CD4-positive, alpha-beta T cell (primary cell): ENCODE data around the gene PTBP3. TPM values are rescaled to one million over a fixed set of nuclear protein-coding genes. Genes with fewer than 3 reads are reported as not detected.

Experiments
- ATAC-seq: fragments of 200-7000 bp; cut with Tn5 transposase; one replicate; pipeline ENCODE4 v1.10.0; 2022; ENCODE audit warnings: mild to moderate bottlenecking; ENCODE audit not compliant: poor library complexity
- CTCF ChIA-PET: fragments of 350-600 bp; sonication (Branson Sonifier 250); formaldehyde crosslinking; loops from one replicate; lab custom pipeline; 2021; ENCODE audit warnings: antibody characterized with exemption, inconsistent platforms; lab: Charles Lee
- POLR2A ChIA-PET: fragments of 350-600 bp; sonication (Branson Sonifier 250); formaldehyde crosslinking; loops from one replicate; lab custom pipeline; 2021; ENCODE audit warnings: antibody characterized with exemption, inconsistent platforms; lab: Charles Lee
- DNase-seq, 14 experiments: peaks; one replicate each; pipeline ENCODE4 v3.0.0-alpha.2; 2013 to 2020; ENCODE audit warnings: mixed read lengths in 2 of 14
- H3K27ac ChIP-seq, 2 donors: one replicate each; pipeline versions ENCODE4 v1.5.1 to v1.7.0; 2013; ENCODE audit warnings: low read length in 2 of 2, low read depth in 1 of 2, mild to moderate bottlenecking in 1 of 2
- H3K27me3 ChIP-seq, 2 experiments: 1 replicate in 1 of 2; 2 replicates in 1 of 2; pipeline versions ENCODE4 v1.6.1 to v1.7.0; 2013; ENCODE audit warnings: low read length in 2 of 2, control low read depth in 1 of 2, mild to moderate bottlenecking in 1 of 2, moderate library complexity in 1 of 2; ENCODE audit not compliant: insufficient read depth in 2 of 2, control insufficient read depth in 1 of 2
- H3K36me3 ChIP-seq: one replicate; pipeline ENCODE4 v1.6.1; 2013; ENCODE audit warnings: low read length, control low read depth; ENCODE audit not compliant: insufficient read depth
- H3K4me1 ChIP-seq: one replicate; pipeline ENCODE4 v1.6.1; 2013; ENCODE audit warnings: low read length, control low read depth; ENCODE audit not compliant: insufficient read depth
- H3K4me3 ChIP-seq: one replicate; pipeline ENCODE4 v1.5.1; 2013; ENCODE audit warnings: mild to moderate bottlenecking, low read length, moderate library complexity
- H3K9me3 ChIP-seq, 2 experiments: 1 replicate in 1 of 2; 2 replicates in 1 of 2; pipeline versions ENCODE4 v1.6.1 to v1.7.0; 2013; ENCODE audit warnings: low read length in 2 of 2, mild to moderate bottlenecking in 2 of 2, control low read depth in 1 of 2, moderate library complexity in 1 of 2; ENCODE audit not compliant: control insufficient read depth in 1 of 2, insufficient read depth in 1 of 2
- H3K27ac Mint-ChIP-seq: one replicate; pipeline ENCODE4 v1.8.0; 2020; ENCODE audit warnings: mixed read lengths
- H3K27me3 Mint-ChIP-seq: one replicate; pipeline ENCODE4 v1.8.0; 2021; ENCODE audit warnings: mixed read lengths
- H3K36me3 Mint-ChIP-seq: one replicate; pipeline ENCODE4 v1.8.0; 2021; ENCODE audit warnings: low read depth, mixed read lengths
- H3K4me1 Mint-ChIP-seq: one replicate; pipeline ENCODE4 v1.8.0; 2021; ENCODE audit warnings: low read depth, mixed read lengths
- H3K4me3 Mint-ChIP-seq: one replicate; pipeline ENCODE4 v1.8.0; 2020; ENCODE audit warnings: mild to moderate bottlenecking, mixed read lengths
- H3K9me3 Mint-ChIP-seq: one replicate; pipeline ENCODE4 v1.8.0; 2020; ENCODE audit warnings: mixed read lengths
- intact Hi-C, 2 experiments: fragments of 100-400 bp; cut with DNase I in 1 of 2; cut with micrococcal nuclease in 1 of 2; formaldehyde crosslinking; loops; one replicate each; pipeline versions ENCODE4 v1.15.1 to v1.9.0; 2023 to 2025; cut with DNase I, micrococcal nuclease
- polyA plus RNA-seq, 2 donors: library from polyadenylated mRNA; unstranded; fragments of 120-200 nt; gene quantifications; one replicate each; pipeline ENCODE4 v1.2.1, GENCODE V29; 2013
- total RNA-seq, 174 experiments: library from RNA in 2 of 174; stranded (reverse) in 2 of 174; gene quantifications; one replicate each; pipeline ENCODE4 v1.2.3 and lab custom pipeline; 2021 to 2026
- TF ChIP-seq, protein P1 (sequence below): fragments of 200-600 bp; IDR thresholded peaks from one replicate; pipeline ENCODE4 v1.8.0; 2022; ENCODE audit warnings: antibody characterized with exemption, mild to moderate bottlenecking

Gene PTBP3, protein sequence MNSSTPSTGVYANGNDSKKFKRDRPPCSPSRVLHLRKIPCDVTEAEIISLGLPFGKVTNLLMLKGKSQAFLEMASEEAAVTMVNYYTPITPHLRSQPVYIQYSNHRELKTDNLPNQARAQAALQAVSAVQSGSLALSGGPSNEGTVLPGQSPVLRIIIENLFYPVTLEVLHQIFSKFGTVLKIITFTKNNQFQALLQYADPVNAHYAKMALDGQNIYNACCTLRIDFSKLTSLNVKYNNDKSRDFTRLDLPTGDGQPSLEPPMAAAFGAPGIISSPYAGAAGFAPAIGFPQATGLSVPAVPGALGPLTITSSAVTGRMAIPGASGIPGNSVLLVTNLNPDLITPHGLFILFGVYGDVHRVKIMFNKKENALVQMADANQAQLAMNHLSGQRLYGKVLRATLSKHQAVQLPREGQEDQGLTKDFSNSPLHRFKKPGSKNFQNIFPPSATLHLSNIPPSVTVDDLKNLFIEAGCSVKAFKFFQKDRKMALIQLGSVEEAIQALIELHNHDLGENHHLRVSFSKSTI
- total RNA-seq = 100 to 1,000 TPM in 1 of 2 experiments, 10 to 100 TPM in 1; 100.0 to 110 TPM
- polyA plus RNA-seq (2013, experiment 1 of 2) = 71.4 TPM
- polyA plus RNA-seq (2013, experiment 2 of 2) = 74.6 TPM
- 171 to 532 (median 288) reads per million in 172 experiments for total RNA-seq (lab: John Stamatoyannopoulos, UW)

DNA sequence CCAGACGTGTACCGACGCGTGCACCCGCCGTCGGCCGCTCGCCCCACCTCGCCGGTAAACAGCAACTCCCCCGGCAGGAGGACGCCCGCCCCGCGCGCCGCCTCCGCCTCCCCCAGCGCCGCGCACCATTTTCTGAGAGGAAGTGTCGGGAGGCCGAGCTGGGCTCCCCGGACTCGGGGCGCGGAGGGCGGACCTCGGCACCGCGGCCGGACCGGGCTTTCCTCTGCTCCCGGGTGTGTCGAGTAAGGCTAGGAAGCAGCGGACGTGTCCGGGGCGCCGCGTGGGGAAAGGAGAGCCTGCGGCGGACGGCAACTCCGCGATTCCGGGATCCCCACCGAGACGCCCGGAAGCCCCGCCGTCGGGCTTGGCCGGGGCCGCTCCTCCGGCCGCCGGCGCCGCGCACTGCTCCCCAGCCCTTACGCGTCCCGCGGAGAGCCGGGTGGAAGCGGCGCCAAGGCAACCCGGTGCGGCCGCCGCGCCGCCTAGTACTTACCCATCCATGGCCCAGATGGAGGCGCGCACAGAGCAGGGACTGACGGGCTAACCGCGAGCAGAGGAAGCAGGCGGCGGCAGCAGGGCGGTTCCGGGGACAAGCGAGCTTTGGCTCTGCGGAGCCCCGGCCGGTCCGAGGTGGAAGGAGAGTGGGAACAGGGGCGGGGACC lies at the start of gene PTBP3:
PTBP3 (minus strand) TSS at position 643 of the 662 bp plus-strand sequence. CDS start 35,754 bp downstream, outside the sequence.
- peaks cover 15% of the 10 kb centered on the region for H3K36me3 Mint-ChIP-seq
- peak within 1 kb of the TSS; percentile 88 for H3K4me3 ChIP-seq
- no peaks in the 10 kb centered on the region for H3K27me3 Mint-ChIP-seq
- peak within 1 kb of the TSS; percentile 88 for H3K27ac Mint-ChIP-seq
- peak within 1 kb of the TSS; percentile 99 for H3K4me3 Mint-ChIP-seq
- DNase-seq = peak; percentile 57 to 90 (median 74)
- H3K27ac ChIP-seq = peak within 1 kb of the TSS; percentile 91 to 92
- H3K9me3 ChIP-seq = no peaks in the 10 kb centered on the region
- H3K36me3 ChIP-seq = no peaks in the 10 kb centered on the region
- no peaks in the 10 kb centered on the region for H3K27me3 ChIP-seq
- POLR2A ChIA-PET = interaction anchor here (0.8 to 3.6 kb wide), 24 partner anchors 11 to 808 kb away, joined by 3 to 50 read pairs (median 5); partner anchors contain the start of genes DNAJC25, GNG10, HSDL2 and INIP
- TF ChIP-seq, protein P1, sequence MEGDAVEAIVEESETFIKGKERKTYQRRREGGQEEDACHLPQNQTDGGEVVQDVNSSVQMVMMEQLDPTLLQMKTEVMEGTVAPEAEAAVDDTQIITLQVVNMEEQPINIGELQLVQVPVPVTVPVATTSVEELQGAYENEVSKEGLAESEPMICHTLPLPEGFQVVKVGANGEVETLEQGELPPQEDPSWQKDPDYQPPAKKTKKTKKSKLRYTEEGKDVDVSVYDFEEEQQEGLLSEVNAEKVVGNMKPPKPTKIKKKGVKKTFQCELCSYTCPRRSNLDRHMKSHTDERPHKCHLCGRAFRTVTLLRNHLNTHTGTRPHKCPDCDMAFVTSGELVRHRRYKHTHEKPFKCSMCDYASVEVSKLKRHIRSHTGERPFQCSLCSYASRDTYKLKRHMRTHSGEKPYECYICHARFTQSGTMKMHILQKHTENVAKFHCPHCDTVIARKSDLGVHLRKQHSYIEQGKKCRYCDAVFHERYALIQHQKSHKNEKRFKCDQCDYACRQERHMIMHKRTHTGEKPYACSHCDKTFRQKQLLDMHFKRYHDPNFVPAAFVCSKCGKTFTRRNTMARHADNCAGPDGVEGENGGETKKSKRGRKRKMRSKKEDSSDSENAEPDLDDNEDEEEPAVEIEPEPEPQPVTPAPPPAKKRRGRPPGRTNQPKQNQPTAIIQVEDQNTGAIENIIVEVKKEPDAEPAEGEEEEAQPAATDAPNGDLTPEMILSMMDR = no peak
- intact Hi-C loops = loop anchor here (2.0 to 10.0 kb wide), 12 partner anchors 14 to 889 kb away; partner anchors contain the start of genes UGCG (in 2 of the 2), DNAJC25 (in 1 of the 2), ECPAS (in 1 of the 2) and FKBP15 (in 1 of the 2)
- CTCF ChIA-PET = interaction anchor here (0.6 to 1.6 kb wide), 15 partner anchors 11 to 237 kb away, joined by 3 to 7 read pairs (median 3); partner anchors contain the start of gene HSDL2
- ATAC-seq = peak; percentile 55
- peaks cover 42% of the 10 kb centered on the region for H3K4me1 Mint-ChIP-seq
- no peaks in the 10 kb centered on the region for H3K9me3 Mint-ChIP-seq
- H3K4me1 ChIP-seq = peaks cover 11% of the 10 kb centered on the region

DNA sequence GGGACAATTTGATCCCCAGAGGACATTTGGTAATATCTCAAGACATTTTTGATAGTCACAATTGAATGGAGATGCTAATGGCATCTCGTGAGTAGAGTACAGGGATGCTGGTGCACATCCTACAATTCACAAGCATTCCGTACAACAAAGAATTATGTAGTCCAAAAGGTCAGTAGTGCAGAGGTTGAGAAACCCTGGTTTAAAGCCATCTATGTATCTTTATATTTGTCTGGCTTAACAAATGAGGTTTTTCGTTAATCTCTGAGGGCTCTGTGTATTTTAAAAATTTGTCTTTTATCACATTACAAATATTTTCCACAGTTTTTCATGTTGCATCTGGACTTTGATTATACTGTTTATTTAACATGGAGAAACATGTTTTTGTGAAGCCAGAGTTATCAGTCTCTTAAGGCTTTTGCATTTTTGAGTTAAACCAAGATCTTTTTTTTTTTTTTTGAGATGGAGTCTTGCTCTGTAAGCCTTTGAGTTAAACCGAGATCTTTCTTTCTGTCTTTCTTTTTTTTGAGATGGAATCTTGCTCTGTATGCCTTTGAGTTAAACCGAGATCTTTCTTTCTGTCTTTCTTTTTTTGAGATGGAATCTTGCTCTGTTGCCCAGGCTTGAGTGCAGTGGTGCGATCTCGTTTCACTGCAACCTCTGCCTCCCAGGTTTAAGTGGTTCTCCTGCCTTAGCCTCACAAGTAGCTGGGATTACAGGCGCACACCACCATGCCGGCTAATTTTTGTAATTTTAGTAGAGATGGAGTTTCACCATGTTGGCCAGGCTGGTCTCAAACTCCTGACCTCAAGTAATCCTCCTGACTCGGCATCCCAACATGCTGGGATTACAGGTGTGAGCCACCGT lies 49.3 kb upstream of the PTBP3 start:
- ATAC-seq (no peak), DNase-seq (no peak)
- H3K27ac Mint-ChIP-seq = peak overlapping the region; percentile 51
- CTCF ChIA-PET = no interaction called here
- H3K27me3 Mint-ChIP-seq = no peaks in the 10 kb centered on the region
- Histone ChIP-seq H3K4me1 (peaks cover 11% of the 10 kb centered on the region), H3K27me3 (no peaks in the 10 kb centered on the region), H3K36me3 (no peaks in the 10 kb centered on the region), H3K27ac (no peak overlapping the region), H3K4me3 (no peak overlapping the region), H3K9me3 (no peaks in the 10 kb centered on the region)
- POLR2A ChIA-PET = no interaction called here
- TF ChIP-seq, protein P1 = no peak
- H3K36me3 Mint-ChIP-seq = peaks cover 32% of the 10 kb centered on the region
- H3K4me1 Mint-ChIP-seq = peaks cover 58% of the 10 kb centered on the region
- no peaks in the 10 kb centered on the region for H3K9me3 Mint-ChIP-seq
- intact Hi-C loops = loop anchor here in 1 of 2 experiments (5.0 to 10.0 kb wide), 2 partner anchors 412 to 485 kb away; partner anchors contain the start of gene UGCG
- H3K4me3 Mint-ChIP-seq = peak overlapping the region; percentile 63
